ENCODE measurements around the gene MYCBPAP.
A peak's percentile ranks its signal among the peaks of the same experiment; 100 is the strongest.

The MYCBPAP gene

DNA sequence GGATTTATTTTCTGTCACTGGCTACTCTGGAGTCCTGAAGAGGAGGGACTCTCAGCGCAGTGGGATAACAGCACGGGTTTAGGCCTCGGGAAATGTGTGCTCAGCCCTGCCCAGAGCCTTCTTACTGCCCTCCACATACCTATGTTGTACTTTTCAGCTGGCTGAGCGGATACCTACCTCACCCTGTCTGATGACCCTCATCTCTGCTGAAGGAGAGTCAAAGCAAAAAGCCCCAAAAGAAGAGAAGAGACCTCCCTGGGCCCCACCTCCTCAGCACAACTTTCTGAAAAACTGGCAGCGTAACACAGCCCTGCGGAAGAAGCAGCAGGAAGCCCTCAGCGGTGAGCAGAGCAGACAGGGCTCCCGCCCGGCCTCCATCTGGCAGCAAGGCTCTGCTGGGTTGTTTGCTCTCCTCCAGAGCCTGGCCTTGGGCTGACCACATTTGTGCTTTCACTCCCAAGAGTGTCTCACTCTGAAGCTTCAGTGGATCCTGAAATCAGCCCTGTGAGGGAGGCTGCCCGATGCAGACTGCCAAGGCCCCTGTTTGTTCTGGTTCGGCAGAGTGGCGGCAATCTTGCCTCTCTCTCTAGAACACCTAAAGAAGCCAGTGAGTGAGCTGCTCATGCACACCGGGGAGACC lies 10.3 kb downstream of the MYCBPAP start:
- no peak for DNase-seq

DNA sequence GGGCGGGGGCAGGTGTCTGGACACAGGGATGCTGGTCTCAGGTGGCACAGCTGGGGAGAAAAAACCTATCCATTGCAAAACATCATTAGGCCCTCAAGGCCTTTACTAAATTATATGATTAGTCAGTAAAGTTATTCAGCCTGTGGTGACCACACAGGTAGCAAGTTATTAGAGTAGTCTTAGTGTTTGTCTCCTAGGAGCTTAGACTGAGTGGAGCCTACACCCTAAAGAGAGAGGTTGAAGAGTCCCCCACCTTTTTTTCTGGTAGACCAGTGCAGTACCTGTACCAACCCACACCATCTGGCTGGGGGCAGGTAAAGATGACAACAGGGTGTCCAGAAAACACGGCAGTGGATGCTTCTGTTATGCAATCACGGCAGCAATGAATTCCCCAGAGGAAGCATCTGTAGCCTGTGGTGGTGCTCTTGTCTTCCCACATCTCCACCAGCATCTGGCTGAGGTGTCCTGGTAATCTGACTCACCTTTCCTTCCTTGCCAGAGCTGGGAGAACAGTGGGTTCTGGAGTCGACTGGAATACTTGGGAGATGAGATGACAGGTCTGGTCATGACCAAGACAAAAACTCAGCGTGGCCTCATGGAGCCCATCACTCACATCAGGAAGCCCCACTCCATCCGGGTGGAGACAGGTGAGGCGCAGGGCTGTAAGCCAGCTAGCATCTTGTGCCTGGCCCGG lies 11.0 kb downstream of the MYCBPAP start:
- DNase-seq: no peak

DNA sequence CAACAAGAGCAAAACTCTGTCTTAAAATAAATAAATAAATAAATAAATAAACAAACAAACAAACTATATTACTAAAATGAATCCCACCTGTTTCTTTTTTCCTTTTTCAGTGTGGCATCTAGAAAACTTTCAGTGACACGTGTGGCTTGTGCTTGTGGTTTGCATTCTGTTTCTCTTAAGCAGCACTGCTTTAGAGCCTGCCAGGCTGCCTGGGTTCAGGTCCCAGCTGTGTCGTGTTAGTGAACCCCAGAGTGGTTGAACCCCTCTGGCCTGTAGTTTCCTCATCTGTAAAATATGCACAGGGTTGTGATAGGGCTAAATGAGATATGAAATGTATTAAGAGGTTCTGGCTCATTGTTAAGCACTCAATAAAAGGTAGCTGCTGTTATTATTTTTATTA lies 12.2 kb downstream of the MYCBPAP start:
- DNase-seq: no peak

- DNase-seq: no peak
Measured at GRCh38 chr17:50521514-50521913, 13.3 kb downstream of the MYCBPAP start.

DNA sequence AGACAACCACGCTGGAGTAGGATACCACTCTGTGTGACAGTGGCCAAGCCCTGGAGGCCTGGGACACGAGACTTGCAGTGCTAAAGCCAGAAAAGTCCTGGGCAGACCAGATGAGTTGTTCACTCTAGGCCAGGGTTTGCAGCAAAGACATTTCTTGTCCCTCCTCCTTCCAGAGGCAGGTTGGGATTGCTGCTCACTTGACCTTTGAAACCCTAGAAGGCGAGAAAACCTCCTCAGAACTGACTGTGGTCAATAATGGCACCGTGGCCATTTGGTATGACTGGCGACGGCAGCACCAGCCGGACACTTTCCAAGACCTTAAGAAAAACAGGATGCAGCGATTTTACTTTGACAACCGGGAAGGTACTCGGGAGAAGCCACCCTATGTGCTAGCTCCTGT lies 14.5 kb downstream of the MYCBPAP start:
- no peak for DNase-seq

DNA sequence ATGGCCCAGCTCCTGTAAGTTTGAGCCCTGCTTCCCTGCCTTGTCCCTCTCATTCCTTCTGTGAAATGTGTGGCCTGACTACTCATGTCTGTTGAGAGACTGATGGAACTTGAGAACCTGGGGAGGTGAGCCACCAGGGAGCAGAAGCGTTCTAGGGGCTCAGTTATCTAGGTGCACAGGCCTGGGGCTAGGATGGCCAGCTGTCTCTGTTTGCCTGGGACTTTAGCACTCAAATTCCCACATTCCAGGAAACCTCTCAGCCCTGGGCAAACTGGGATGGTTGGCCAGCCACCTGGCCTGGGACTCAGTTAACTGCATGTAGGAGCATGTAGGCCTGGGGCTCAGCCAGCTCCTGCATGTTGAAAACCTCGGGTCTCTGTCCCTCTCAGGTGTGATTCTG lies 15.0 kb downstream of the MYCBPAP start:
- no peak for DNase-seq

- DNase-seq: no peak
Measured at GRCh38 chr17:50524838-50525237, 16.6 kb downstream of the MYCBPAP start.

DNA sequence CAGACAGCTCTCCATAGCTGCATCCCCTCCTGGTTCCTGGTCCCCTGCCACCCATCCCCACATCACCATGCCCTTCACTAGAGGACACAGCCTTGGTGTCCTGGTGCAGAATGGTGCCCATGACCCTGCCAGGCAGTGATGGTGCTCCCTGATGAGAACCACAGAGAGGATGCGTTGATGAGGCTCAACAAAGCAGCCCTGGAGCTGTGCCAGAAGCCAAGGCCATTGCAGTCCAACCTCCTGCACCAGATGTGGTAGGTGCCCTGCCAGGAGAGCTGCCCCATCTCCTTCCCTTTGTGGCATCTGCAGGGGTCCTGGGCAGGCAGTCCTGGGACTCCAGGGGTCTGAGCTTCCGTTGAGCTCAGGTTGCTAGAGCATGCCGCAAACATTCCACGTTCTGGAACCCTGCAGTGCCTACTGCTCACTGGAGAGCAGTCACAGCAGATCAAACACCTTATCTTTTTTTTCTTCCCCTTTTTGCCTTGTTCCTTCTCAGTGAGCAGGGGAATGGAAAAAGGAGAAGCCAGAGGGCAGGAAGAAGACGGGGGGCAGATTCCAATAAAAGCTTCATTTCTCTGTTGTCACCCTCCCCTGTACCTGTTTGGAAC lies 19.0 kb downstream of the MYCBPAP start:
- no peak for DNase-seq

GRCh38 chr17:50527949-50528474 lies 19.8 kb downstream of the MYCBPAP start:
- no peak for DNase-seq

DNA sequence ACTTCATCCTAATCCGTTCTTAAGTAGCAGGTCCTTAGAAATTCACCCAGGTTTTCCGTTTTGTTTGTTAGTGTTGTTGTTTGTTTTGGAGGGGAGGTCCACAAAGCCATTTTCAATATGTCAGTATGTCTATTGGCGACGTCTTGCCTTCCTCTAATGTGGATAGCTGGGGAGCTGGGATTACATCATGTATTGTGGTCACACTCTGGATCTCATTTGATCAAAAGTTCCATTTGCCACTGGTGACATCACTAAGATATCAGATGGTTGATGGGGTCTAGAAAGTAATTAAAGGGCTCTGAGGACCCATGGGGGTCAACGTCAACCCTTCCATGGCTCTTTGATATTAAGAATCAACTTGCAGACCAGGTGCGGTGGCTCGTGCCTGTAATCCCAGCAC lies 21.6 kb downstream of the MYCBPAP start:
- no peak for DNase-seq

DNA sequence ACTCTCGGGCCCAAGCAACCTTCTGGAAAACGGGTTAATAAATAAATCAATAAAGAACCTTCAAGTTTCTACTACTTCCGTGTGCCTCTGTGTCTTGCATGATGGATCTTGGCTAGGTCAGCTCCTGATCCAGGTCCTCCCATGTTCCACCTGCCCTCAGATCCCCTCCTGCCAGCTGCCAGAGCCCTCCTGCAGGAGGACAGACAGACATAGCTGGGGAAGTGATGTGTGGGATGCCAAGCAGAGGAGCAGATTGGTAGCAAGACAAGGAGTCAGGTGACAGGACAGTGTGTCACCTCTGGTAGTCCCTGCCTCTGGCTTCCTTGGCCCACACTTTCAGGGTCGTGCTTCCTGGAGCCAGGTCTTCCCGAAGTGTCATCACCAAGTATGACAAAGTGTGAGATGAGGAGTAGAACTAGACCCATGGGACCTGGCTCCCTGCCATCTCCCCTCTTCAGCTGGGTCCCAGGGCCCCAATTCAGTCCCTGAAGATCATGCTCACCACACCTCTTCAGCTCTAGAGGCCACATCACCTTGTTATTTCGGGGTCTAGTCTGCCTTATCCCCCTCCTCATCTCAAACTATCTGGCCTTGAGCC lies 23.3 kb downstream of the MYCBPAP start:
- DNase-seq: no peak

- DNase-seq: no peak
Measured at GRCh38 chr17:50532452-50533024, 24.3 kb downstream of the MYCBPAP start, which contains the start of gene EPN3. TSS of gene EPN3 (plus strand) at chr17:50532735. CDS start at chr17:50536557, 3,822 bp downstream.

- DNase-seq: no peak
Measured at GRCh38 chr17:50533185-50533584, 24.9 kb downstream of the MYCBPAP start.

DNA sequence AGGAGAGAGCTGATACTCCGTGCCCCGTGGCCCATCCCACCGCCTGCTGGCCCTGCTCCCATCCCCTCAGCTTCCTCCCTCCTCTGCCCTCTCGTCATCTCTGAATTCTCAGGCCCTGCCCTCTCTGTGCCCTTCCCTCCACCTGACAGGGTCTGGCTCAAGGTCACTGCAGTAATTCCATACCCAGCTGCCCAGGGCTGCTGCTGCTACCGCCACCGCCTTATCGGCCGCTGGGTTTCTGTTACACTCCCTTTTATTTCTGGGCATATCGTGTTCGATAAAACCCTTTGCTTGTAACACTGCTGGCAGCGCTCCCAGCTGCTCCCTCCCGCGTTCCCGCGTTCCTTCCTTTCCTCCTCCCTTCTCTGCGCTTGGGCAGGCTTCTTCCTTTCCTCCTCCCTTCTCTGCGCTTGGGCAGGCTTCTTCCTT lies 25.5 kb downstream of the MYCBPAP start:
- DNase-seq: no peak

GRCh38 chr17:50534222-50534978 lies 26.2 kb downstream of the MYCBPAP start:
- DNase-seq: peak in 1 of 2 donors; percentile 48

DNA sequence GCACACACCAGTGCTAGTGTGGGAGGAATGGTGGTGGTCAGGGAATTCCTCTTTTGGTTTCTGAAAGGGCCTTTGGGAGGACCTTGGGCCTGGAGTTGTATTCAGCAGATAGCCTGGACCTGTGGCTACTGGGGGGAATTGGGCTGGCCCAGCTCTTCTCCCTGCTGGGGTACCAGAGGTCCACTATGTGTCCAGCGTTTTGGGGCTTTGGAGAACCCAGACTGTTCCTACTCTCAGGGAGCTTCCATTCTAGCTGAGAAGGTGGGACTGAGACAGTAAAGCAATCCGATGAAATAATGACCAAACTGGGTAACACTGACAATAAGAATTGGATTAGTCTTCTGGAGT lies 26.7 kb downstream of the MYCBPAP start:
- DNase-seq: no peak

- no peak for DNase-seq
Measured at GRCh38 chr17:50535407-50535806, 27.2 kb downstream of the MYCBPAP start.

GRCh38 chr17:50536683-50537646 lies 28.7 kb downstream of the MYCBPAP start:
- DNase-seq: no peak

- no peak for DNase-seq
Measured at GRCh38 chr17:50537721-50538548, 29.7 kb downstream of the MYCBPAP start.

Measured in stimulated activated CD4-positive, alpha-beta T cell treated with anti-CD3 and anti-CD28 coated beads, Interleukin-2, amount 100 ng/mL, for 24 hours (primary cell).